OCI-LY7 (cell line): ENCODE results near the gene MYO9B.

Experiments
- CTCF ChIP-seq: fragments of 200-600 bp; sonication (generic); conservative IDR thresholded peaks from 2 replicates; pipeline ENCODE4 v1.5.1; 2014; ENCODE audit warnings: mild to moderate bottlenecking, antibody characterized with exemption, low read length, moderate library complexity, mixed read lengths
- EZH2phosphoT487 ChIP-seq: fragments of 200-600 bp; sonication (generic); IDR thresholded peaks from 2 replicates; pipeline ENCODE4 v1.6.1; 2018; ENCODE audit warnings: low read depth, borderline replicate concordance, mild to moderate bottlenecking, mixed run types, antibody characterized with exemption, low read length, moderate library complexity, mixed read lengths

DNA sequence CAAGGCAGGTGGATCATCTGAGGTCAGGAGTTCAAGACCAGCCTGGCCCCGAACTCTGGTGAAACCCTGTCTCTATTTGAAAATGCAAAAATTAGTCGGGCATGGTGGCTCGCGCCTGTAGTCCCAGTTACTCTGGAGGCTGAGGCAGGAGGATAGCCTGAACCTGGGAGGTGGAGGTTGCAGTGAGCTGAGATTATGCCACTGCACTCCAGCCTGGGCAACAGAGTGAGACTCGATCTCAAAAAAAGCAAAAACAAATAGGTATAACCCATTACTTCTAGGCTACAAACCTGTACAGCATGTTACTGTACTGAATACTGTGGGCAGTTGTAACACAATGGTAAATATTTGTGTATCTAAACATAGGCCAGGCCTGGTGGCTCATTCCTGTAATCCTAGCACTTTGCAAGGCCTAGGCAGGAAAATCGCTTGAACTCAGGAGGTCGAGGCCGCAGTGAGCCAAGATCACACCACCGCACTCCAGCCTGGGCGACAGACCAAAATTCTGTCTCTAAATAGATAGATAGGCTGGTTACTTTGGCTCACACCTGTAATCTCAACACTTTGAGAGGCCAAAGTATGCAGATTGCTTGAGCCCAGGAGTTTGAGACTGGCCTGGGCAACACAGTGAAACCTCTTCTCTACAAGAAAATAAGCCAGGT is 63.5 kb downstream of the MYO9B start:
- TF ChIP-seq CTCF (no peak), EZH2phosphoT487 (no peak)
